ENCODE measurements around the gene SLC7A10. TPM values are rescaled to one million over a fixed set of nuclear protein-coding genes. Genes with fewer than 3 reads are reported as not detected.

The SLC7A10 gene
- total RNA-seq, 4 donors from 2014 or later: 12.9 to 150 (median 33.1) TPM

DNA sequence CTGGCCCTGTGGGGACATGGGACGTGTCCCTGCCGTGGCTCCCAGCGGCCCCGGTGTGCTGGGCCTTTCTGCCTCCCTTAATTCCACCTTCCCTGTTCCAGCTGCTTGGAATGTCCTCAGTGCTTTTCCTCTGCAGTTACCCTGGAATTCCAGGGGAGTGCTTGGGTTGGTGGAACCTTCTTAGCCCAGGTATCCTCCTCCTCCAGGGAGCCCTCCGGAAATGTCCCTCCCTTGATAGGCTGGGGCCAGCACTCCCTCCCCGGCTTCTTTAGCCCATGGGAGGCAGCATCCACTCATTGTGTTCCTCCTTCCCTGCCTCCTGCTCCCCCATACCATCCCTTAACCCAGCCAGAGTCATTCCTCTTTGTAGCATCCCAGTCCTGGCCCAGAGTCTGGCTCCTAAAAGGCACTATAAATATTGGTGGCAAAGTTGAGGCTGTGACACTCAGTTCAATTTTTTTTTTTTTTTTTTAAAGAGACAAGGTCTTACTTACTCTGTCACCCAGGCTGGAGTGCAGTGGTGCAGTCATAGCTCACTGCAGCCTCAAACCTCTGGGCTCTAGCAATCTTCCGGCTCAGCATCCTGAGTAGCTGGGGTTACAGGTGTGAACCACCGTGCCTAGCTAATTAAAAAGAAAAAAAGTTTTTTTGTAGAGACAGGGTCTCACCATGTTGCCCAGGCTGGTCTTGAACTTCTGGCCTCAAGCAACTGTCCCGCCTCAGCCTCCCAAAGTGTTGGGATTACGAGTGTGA is 13.7 kb upstream of the SLC7A10 start:
- DNase-seq (ENCODE audit: low spot score): no peak
- TF ChIP-seq, protein P1, sequence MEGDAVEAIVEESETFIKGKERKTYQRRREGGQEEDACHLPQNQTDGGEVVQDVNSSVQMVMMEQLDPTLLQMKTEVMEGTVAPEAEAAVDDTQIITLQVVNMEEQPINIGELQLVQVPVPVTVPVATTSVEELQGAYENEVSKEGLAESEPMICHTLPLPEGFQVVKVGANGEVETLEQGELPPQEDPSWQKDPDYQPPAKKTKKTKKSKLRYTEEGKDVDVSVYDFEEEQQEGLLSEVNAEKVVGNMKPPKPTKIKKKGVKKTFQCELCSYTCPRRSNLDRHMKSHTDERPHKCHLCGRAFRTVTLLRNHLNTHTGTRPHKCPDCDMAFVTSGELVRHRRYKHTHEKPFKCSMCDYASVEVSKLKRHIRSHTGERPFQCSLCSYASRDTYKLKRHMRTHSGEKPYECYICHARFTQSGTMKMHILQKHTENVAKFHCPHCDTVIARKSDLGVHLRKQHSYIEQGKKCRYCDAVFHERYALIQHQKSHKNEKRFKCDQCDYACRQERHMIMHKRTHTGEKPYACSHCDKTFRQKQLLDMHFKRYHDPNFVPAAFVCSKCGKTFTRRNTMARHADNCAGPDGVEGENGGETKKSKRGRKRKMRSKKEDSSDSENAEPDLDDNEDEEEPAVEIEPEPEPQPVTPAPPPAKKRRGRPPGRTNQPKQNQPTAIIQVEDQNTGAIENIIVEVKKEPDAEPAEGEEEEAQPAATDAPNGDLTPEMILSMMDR (IDR thresholded peaks at IDR 0.05): no peak
- ATAC-seq (ENCODE audit: low FRiP score): no peak

DNA sequence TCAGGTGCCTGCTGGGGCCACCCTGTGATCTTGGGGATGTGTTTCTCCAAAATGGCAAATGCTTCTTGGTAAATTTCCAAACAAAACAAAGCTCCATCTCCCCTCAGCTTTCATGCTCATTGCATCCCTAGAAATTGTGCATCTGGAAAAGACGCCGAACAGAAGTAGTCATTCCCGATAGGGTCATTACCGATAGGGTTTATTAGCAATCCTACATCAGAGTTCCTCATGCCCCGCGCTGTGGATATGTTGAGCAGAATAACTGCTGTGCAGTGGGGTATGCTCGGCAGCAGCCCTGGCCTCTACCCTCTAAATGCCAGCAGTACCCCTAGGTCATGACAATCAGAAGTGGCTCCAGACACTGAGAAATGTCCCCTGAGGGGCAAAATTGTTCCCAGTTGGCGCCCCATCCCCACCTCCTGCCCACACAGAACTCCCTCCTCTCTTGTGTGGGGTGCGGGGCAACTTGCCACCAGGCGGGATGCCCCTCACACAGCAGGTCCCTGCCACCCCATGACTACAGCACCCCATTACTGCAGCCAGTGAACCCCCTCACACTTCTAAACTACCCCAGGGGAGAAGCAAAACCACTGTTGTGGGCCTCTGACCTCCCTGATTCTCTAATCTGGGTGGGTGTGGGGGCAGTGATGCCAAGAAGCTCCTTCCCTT is 13.0 kb upstream of the SLC7A10 start:
- DNase-seq (ENCODE audit: low spot score) (no peak), ATAC-seq (ENCODE audit: low FRiP score) (no peak)
- TF ChIP-seq, protein P1 (IDR thresholded peaks at IDR 0.05): no peak

DNA sequence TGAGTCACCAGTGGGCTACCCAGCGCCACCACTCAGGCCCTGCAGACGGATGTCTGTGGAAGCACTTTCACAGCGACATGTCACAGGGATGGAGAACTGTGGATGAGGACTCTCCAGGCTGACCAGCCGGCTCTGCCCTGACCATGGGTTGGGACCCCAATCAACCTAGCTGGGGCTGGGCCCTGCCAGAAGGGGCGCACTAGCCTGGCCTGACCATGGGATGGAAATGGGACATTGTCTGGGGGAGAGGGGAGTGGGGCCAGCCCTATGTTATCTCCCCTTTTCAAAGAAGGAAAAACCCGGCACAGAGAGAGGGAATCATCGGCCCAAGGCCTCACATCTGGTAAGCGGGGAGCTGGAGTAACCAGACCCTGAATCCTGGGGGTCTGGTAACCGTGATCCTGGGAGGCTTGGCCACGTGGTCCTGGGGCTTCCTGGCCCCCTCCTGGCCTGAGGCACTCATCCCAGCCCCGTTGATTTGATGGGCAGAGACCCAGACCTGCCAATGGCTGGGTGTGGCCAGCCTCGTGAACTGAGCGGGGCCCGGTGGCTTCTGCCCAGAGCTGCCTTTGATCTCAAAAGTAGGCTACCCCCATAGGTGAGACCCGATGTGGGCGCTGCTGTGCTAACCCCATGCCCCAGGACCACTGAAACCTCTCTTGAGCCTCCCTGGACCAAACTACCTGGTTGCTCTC is 11.2 kb upstream of the SLC7A10 start:
- TF ChIP-seq, protein P1 (IDR thresholded peaks at IDR 0.05): no peak
- DNase-seq (ENCODE audit: low spot score): no peak
- ATAC-seq (ENCODE audit: low FRiP score): no peak

DNA sequence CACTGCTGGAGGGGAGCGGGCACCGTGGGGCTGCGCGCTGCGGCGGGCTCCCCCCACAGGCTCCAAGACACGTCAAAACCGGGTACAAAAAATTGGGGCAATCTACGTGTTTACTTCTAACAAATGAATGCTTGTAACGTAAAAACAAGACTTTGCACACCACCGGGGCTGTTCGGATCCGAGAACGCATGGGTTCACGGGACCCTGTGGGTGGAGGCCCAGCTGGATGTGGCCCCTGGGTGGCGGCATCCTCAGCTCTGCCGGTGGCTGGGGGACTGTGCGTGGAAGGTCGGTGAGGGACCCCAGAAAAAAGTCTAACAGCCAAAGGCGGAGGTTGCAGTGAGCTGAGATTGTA is 10.3 kb upstream of the SLC7A10 start:
- TF ChIP-seq, protein P1 (IDR thresholded peaks at IDR 0.05): no peak
- no peak for ATAC-seq (ENCODE audit: low FRiP score)
- no peak for DNase-seq (ENCODE audit: low spot score)

DNA sequence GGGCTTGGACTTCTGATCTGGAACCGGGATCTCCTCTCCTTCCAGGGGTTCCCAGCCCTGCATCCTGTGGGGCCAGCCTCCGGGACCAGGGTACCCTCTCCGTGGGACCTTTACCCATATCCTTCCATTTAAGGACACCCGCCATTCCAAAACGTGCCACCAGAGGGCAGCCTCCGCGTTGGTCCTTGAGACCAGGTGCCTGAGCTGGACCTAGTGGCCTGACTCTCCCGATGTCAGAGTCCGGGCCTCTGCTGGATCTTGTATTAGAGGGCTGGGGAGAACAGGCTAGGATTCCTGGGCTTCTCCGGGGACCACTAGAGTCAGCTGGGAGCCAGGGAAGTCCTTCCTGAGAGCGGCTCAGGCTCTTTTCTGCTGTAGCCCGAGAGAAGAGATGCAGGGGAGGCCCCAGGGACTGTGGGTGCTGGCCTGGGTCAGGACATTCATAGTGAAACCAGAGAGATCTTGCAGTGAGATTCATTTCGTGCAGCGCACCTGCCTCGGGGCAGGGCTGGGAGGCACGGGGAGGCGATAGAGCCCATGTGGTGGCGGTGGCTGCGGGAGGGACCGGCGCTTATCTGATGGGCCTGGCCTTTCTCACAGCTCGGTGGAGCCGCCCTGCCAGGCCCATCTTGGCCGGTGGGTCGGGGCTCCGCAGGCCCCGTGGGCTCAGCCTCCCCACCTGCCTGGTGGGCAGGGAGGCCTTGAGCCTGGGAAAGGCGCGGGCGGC is 9.8 kb upstream of the SLC7A10 start:
- DNase-seq (ENCODE audit: low spot score) (peak; percentile 97), ATAC-seq (ENCODE audit: low FRiP score) (no peak)
- TF ChIP-seq, protein P1 (IDR thresholded peaks at IDR 0.05): peak in 2 of 3 donors; percentile 62 to 80

DNA sequence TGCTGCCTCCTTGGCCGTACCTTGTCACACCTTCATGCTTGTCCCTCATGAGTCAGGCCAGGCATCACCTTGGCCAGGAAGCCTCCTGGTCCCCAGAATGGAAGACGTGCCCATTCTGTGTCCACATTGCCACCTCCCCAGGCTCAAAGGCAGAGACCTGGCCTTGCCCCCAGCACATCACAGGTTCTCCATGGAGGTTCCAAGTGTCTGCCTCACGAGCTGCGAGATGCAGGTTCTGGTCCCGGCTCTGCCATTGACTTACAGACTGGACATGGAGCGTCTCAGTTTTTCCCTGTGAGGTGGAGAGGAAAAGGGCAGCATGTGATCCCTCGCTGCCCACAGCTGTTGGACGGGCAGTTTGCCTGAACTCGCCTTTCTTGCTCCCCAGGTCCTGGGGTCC is 9.1 kb upstream of the SLC7A10 start:
- ATAC-seq (ENCODE audit: low FRiP score) (no peak), DNase-seq (ENCODE audit: low spot score) (no peak)
- TF ChIP-seq, protein P1 (IDR thresholded peaks at IDR 0.05): no peak

Data from omental fat pad (tissue), 4 donors.